Tibial artery (tissue), 4 donors: ENCODE results near the gene HCN3.

Experiments
- DNase-seq, 2 donors: peaks; one replicate each; pipeline ENCODE4 v3.0.0-alpha.2; 2019
- H3K27ac ChIP-seq, 2 donors: fragments of 200-600 bp; sonication (generic) in 1 of 2; 1 replicate in 1 of 2; 2 replicates in 1 of 2; pipeline ENCODE4 v1.5.1; 2018 to 2019; ENCODE audit warnings: mild to moderate bottlenecking in 1 of 2
- H3K27me3 ChIP-seq, 2 donors: fragments of 200-600 bp; sonication (generic) in 1 of 2; one replicate each; pipeline versions ENCODE4 v1.5.1 to v1.6.0; 2016 to 2019
- H3K36me3 ChIP-seq, 3 donors: fragments of 200-600 bp; sonication (generic) in 2 of 3; one replicate each; pipeline ENCODE4 v1.5.1; 2016 to 2019; ENCODE audit warnings: mild to moderate bottlenecking in 2 of 3
- H3K4me1 ChIP-seq, 4 donors: fragments of 200-600 bp; sonication (generic) in 2 of 4; 1 replicate in 3 of 4; 2 replicates in 1 of 4; pipeline ENCODE4 v1.5.1; 2016 to 2019
- H3K4me3 ChIP-seq, 2 donors: fragments of 200-600 bp; sonication (generic) in 1 of 2; 1 replicate in 1 of 2; 2 replicates in 1 of 2; pipeline ENCODE4 v1.5.1; 2018 to 2019; ENCODE audit warnings: mild to moderate bottlenecking in 2 of 2
- H3K9me3 ChIP-seq, 3 donors: fragments of 200-600 bp; sonication (generic) in 1 of 3; one replicate each; pipeline ENCODE4 v1.5.1; 2016 to 2019
- CTCF ChIP-seq, 2 experiments: fragments of 200-600 bp in 1 of 2; fragments of 450-650 bp in 1 of 2; IDR thresholded peaks; one replicate each; pipeline ENCODE4 v1.5.1; 2017 to 2019; ENCODE audit warnings: antibody characterized with exemption in 2 of 2, mild to moderate bottlenecking in 1 of 2, moderate library complexity in 1 of 2
- intact Hi-C: fragments of 100-400 bp; cut with DNase I; formaldehyde crosslinking; loops from one replicate; pipeline ENCODE4 v1.15.0; 2023; ENCODE audit warnings: low total_unique reads

The HCN3 gene

DNA sequence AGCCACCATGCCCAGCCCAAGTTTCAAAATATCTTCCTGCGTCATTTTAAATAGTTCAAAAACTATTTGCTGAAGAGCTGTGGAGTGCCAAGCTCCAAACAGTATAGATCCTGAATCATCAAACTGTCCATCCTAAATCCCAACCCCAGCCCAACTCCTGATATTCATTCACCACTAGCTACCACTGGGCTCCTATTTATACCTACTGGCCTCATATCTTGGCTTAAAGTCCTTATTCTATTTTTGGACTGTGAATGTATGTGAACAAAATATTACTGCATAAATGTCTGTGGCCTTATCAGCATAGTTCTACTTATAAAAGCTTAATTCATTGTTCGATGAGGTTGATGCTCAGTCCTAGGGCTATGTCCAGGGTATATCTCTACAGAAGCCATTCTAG lies 9.9 kb upstream of the HCN3 start:
- no peak for DNase-seq
- Histone ChIP-seq H3K36me3 (peaks cover 70 to 85% (median 81%) of the 10 kb centered on the region in 3 donors), H3K27ac (no peak overlapping the region), H3K9me3 (no peaks in the 10 kb centered on the region), H3K4me3 (no peak overlapping the region), H3K27me3 (no peaks in the 10 kb centered on the region), H3K4me1 (peaks cover 0 to 22% (median 18%) of the 10 kb centered on the region in 4 donors)
- no peak for TF ChIP-seq CTCF (IDR thresholded peaks at IDR 0.05)
- intact Hi-C loops: no loop called here

DNA sequence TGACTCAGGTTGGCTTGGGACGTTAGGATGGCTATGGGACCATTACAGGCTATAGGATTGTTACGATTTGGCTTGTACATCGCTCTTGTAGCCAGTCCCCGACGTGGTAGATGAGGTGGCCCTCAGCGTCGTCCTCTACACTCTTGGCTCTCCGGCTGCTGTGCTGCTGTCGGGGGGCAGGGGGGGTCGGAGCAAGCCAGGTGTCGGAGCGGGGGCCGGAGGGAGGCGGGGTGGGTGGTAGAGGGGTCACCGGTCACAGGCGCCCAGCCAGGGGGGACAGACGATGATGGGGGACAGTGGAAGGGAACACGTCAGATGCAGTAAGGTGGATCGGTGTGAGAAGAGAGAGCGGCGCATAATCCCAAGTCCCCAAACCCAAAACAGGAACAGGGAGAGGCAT lies 8.6 kb upstream of the HCN3 start:
- TF ChIP-seq CTCF (IDR thresholded peaks at IDR 0.05): no peak
- no peak overlapping the region for H3K27ac ChIP-seq
- H3K4me3 ChIP-seq: no peak overlapping the region
- no peaks in the 10 kb centered on the region for H3K27me3 ChIP-seq
- H3K9me3 ChIP-seq: no peaks in the 10 kb centered on the region
- H3K4me1 ChIP-seq: peaks cover under 1 to 18% (median 16%) of the 10 kb centered on the region in 4 donors
- intact Hi-C loops: no loop called here
- DNase-seq: no peak
- H3K36me3 ChIP-seq: peaks cover 69 to 76% (median 73%) of the 10 kb centered on the region in 3 donors

- H3K27ac ChIP-seq: no peak overlapping the region
- TF ChIP-seq CTCF (IDR thresholded peaks at IDR 0.05): no peak
- peaks cover 3 to 22% (median 20%) of the 10 kb centered on the region in 4 donors for H3K4me1 ChIP-seq
- H3K36me3 ChIP-seq: peaks cover 62 to 69% (median 65%) of the 10 kb centered on the region in 3 donors
- no peaks in the 10 kb centered on the region for H3K27me3 ChIP-seq
- no peak for DNase-seq
- H3K4me3 ChIP-seq: no peak overlapping the region
- H3K9me3 ChIP-seq: no peaks in the 10 kb centered on the region
- intact Hi-C loops: no loop called here
These were observed 7.9 kb upstream of the HCN3 start for GRCh38 chr1:155269381-155269780.

DNA sequence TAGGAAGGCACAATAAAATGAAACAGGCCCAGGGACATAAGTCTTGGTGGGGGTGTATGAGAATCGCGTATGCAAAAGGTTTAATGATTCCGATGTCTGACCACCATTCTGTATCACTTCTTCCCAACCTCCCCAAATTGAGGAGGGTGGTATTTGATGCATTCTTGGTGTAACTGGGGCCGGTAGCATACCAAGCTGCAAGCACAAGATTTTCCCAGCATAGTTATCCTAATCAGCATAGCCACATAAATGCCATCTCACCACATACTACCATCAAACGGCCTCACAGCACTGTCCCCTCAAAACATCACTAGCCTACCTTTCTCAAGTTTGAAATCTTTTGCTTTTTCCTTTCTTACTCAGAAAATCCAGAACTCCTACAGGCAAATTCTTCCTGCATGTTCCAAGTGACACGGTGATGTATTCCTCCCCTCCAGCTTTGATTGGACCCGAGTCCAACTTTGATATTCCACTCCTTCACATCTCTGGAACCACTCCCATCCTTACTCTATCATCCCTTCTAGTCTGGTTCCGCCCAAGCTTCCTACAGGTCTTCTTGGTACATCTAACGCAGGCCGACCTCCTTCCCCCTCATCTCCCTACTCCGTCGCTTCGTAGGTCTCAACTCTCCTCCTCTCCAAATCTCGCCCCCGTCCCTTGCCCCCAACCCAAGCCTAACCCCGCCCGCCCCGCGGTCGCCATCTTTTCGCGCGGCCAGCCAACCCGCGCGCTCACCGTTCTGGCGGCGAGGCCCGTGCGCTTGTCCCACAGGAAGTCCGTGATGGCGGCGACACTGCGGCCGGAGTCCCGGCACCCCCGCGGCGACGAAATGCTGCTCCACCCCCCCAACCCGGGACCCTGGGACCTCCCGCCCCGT lies 4.6 kb upstream of the HCN3 start:
- H3K9me3 ChIP-seq: no peaks in the 10 kb centered on the region
- intact Hi-C loops: loop anchor here (10.0 kb wide), 1 partner anchor 292 kb away; the partner anchor contains the start of gene ASH1L
- H3K36me3 ChIP-seq: peaks cover 32 to 35% (median 32%) of the 10 kb centered on the region in 3 donors
- no peaks in the 10 kb centered on the region for H3K27me3 ChIP-seq
- peak overlapping the region; percentile 88 to 93 for H3K27ac ChIP-seq
- H3K4me3 ChIP-seq: peak overlapping the region; percentile 61 to 67
- TF ChIP-seq CTCF (IDR thresholded peaks at IDR 0.05): no peak
- no peak for DNase-seq
- peaks cover 10 to 32% (median 28%) of the 10 kb centered on the region in 4 donors for H3K4me1 ChIP-seq

DNA sequence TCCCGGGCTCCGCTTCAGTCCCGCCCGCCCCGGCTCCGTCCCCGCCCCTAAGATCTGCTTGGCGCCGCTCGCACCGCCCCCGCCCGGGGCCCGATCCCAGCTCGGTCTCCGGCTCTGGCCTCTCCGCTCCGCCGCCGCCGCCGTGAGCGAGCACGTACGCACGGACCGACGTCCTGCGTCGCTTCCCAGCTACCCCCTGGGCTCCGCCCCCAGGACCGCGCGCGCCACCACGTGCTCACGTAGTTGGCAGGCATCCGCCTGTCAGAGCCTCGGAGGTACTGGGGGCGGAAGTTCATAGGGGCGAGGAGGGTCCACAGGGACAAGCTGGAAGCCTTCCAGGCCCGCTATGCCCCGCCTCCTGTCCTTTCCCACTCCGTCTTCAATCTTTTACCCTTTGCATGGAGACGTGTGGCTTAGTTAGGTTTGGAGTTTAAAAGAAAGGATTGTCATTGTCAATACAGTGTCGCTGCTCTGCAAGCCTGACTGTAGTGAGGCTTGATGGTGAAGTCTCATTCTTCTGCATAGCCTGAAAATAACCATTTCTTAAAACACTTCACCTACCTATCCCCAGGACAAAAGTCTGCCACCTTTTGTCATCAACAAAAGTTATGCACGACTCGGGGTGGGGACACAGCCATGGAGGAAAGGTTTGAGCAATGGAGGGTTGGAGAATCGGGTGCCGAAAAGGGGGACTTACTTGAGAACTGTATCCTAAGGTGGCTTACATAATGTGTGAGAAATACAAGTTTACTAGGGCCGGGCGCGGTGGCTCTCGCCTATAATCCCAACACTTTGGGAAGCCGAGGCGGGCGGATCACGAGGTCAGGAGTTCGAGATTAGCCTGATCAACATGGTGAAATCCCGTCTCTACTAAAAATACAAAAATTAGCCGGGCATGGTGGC lies 3.7 kb upstream of the HCN3 start, which contains the start of gene CLK2:
CLK2 (minus strand) TSS at position 162 of the 903 bp plus-strand sequence. CDS start 2,527 bp downstream, outside the sequence.
- H3K9me3 ChIP-seq: no peaks in the 10 kb centered on the region
- H3K4me3 ChIP-seq: peak within 1 kb of the TSS; percentile 61 to 67
- intact Hi-C loops: loop anchor here (10.0 kb wide), 1 partner anchor 291 kb away; the partner anchor contains the start of gene ASH1L
- H3K36me3 ChIP-seq: peaks cover 23 to 27% (median 23%) of the 10 kb centered on the region in 3 donors
- H3K27me3 ChIP-seq: no peaks in the 10 kb centered on the region
- H3K4me1 ChIP-seq: peaks cover 17 to 41% (median 36%) of the 10 kb centered on the region in 4 donors
- TF ChIP-seq CTCF (IDR thresholded peaks at IDR 0.05): no peak
- peak; percentile 92 to 97 for DNase-seq
- H3K27ac ChIP-seq: peak within 1 kb of the TSS; percentile 88 to 93
